Activated T-helper 1 cell treated with anti-CD3 and anti-CD28 coated beads, Interleukin-12 subunit alpha, Interleukin-12 subunit beta, Interleukin-2, Interleukin-4 antibody, amounts not matched to agents 30 ng/mL and 10 ng/mL and 1 ng/mL, durations not matched to agents 14 hours and 24 hours and 36 hours (primary cell): ENCODE data around the gene MLXIPL. TPM values are rescaled to one million over a fixed set of nuclear protein-coding genes. Genes with fewer than 3 reads are reported as not detected.
A peak's percentile ranks its signal among the peaks of the same experiment; 100 is the strongest.
"Not testable (repeated sequence)": the region's sequence is repeated elsewhere in the genome, so short reads cannot be mapped to it uniquely, and the experiment has no call there.

ENCODE experiments used
- DNase-seq: peaks from one replicate; pipeline ENCODE4 v3.0.0; 2021; ENCODE audit warnings: low spot score
- H3K27ac Mint-ChIP-seq: one replicate; pipeline ENCODE4 v1.8.0; 2021; ENCODE audit warnings: mild to moderate bottlenecking, mixed read lengths
- H3K27me3 Mint-ChIP-seq: one replicate; pipeline ENCODE4 v1.8.0; 2022; ENCODE audit warnings: mild to moderate bottlenecking, moderate library complexity, mixed read lengths; ENCODE audit not compliant: insufficient read depth
- H3K36me3 Mint-ChIP-seq: one replicate; pipeline ENCODE4 v1.8.0; 2021; ENCODE audit warnings: low read depth, mixed read lengths
- H3K4me1 Mint-ChIP-seq: one replicate; pipeline ENCODE4 v1.8.0; 2021; ENCODE audit warnings: low read depth, mixed read lengths
- H3K4me3 Mint-ChIP-seq: one replicate; pipeline ENCODE4 v1.8.0; 2021; ENCODE audit warnings: mild to moderate bottlenecking, moderate library complexity, mixed read lengths
- H3K9me3 Mint-ChIP-seq: one replicate; pipeline ENCODE4 v1.8.0; 2021; ENCODE audit warnings: mixed read lengths
- intact Hi-C: fragments of 100-400 bp; cut with micrococcal nuclease; formaldehyde crosslinking; loops from one replicate; pipeline ENCODE4 v1.15.1; 2024
- total RNA-seq: library from RNA; stranded (reverse); gene quantifications from 2 replicates; pipeline ENCODE4 v1.2.3, GENCODE V29; 2022

MLXIPL gene
- total RNA-seq, 1 donor from 2014 or later, result not detected

- Mint-ChIP-seq H3K4me1 (peaks cover 35% of the 10 kb centered on the region), H3K27ac (peak overlapping the region; percentile 3), H3K36me3 (peaks cover 2% of the 10 kb centered on the region), H3K9me3 (no peaks in the 10 kb centered on the region), H3K27me3 (peaks cover 8% of the 10 kb centered on the region), H3K4me3 (peak overlapping the region; percentile 22)
- DNase-seq, result no peak
- intact Hi-C loops, result no loop called here
Measured at GRCh38 chr7:73560109-73560835, 64.0 kb downstream of the MLXIPL start.

DNA sequence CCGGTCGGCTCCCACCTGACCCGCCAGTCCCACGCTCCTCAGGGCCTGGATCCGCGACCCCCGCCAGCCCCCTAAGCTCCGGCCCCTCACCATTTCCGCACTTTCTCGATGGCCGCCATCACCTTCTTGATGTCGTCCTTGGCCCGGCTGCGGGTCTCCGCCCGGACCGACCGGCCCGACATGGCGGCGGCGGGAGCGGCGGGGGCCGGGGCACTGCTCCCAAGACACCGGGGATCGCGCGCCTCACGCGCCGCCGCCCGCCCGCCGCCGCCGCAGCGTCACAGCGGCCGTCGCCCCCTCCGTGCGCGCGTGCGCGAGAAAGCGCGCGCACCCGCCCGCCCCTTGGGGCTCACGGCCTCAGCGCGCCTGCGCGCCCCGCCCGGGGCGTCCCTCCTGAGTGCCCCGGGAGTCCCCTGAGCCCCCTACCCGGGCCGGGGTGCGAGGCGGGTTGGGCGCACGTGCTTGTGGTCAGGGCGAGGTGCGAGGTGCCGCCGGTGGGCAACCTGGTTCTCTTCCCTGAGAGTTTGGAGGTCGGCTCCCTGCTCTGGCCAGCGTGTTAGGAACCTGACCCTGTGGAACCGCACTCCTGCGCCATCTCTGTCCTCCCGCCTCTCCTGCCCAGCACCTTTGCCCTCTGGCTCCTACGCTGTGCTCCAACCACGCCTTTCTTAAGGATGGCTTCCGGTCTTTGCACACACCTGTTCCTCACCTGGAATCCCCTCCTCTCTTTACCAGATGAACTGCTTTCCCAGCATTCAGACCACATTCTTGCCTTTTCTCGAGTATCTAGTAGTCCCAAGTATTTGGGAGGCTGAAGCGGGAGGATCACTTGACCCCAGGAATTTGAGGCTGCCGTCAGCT, 66.7 kb downstream of the MLXIPL start, which contains the start of gene BCL7B:
TSS of gene BCL7B (minus strand) at position 294 of the 861 bp plus-strand sequence. CDS start at position 182, 112 bp downstream.
- Mint-ChIP-seq H3K4me1 (peaks cover 38% of the 10 kb centered on the region), H3K27me3 (peaks cover 8% of the 10 kb centered on the region), H3K36me3 (peaks cover 9% of the 10 kb centered on the region), H3K4me3 (peak within 1 kb of the TSS; percentile 95), H3K9me3 (no peaks in the 10 kb centered on the region), H3K27ac (peak within 1 kb of the TSS; percentile 98)
- DNase-seq, result peak; percentile 81
- intact Hi-C loops, result loop anchor here (1.0 to 5.0 kb wide), 7 partner anchors 21 to 181 kb away; partner anchors contain the start of genes ABHD11, BAZ1B, BUD23 and DNAJC30

GRCh38 chr7:73557108-73557396, 67.3 kb downstream of the MLXIPL start:
- Mint-ChIP-seq H3K4me1 (peaks cover 38% of the 10 kb centered on the region), H3K4me3 (peak overlapping the region; percentile 94), H3K27me3 (peaks cover 8% of the 10 kb centered on the region), H3K9me3 (no peaks in the 10 kb centered on the region), H3K27ac (peak overlapping the region; percentile 79), H3K36me3 (peaks cover 11% of the 10 kb centered on the region)
- intact Hi-C loops, result loop anchor here (1.0 to 5.0 kb wide), 7 partner anchors 21 to 181 kb away; partner anchors contain the start of genes ABHD11, BAZ1B, BUD23 and DNAJC30
- DNase-seq, result peak; percentile 92

- Mint-ChIP-seq H3K4me3 (peak overlapping the region; percentile 94), H3K27me3 (peaks cover 8% of the 10 kb centered on the region), H3K27ac (peak overlapping the region; percentile 51), H3K9me3 (no peaks in the 10 kb centered on the region), H3K36me3 (peaks cover 12% of the 10 kb centered on the region), H3K4me1 (peaks cover 38% of the 10 kb centered on the region)
- no peak for DNase-seq
- intact Hi-C loops, result loop anchor here (1.0 to 5.0 kb wide), 7 partner anchors 22 to 182 kb away; partner anchors contain the start of genes ABHD11, BAZ1B, BUD23 and DNAJC30
Measured at GRCh38 chr7:73556208-73557107, 67.9 kb downstream of the MLXIPL start.

- peak overlapping the region; percentile 18 for H3K27ac Mint-ChIP-seq
- peaks cover 5% of the 10 kb centered on the region for H3K27me3 Mint-ChIP-seq
- peaks cover 35% of the 10 kb centered on the region for H3K4me1 Mint-ChIP-seq
- peak overlapping the region; percentile 94 for H3K4me3 Mint-ChIP-seq
- no peak for DNase-seq
- no peaks in the 10 kb centered on the region for H3K9me3 Mint-ChIP-seq
- intact Hi-C loops, result loop anchor here (5.0 kb wide), 1 partner anchor 103 kb away; no protein-coding TSS in a partner anchor
- peaks cover 16% of the 10 kb centered on the region for H3K36me3 Mint-ChIP-seq
Measured at GRCh38 chr7:73555411-73555982, 68.8 kb downstream of the MLXIPL start.

DNA sequence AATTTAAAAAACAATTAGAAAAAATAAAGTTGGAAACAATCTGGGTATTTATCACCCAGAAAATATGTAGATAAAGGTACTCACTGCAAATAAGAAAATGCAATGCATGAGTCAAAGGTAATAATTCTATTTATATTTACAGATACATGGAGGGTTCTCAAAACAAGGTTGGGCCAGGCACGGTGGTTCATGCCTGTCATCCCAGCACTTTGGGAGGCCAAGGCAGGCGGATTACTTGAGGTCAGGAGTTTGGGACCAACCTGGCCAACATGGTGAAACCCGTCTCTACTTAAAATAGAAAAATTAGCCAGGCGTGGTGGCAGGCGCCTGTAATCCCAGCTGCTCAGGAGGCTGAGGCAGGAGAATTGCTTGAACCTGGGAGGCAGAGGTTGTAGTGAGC, 74.2 kb downstream of the MLXIPL start:
- H3K27me3 Mint-ChIP-seq, intact Hi-C loops, H3K27ac Mint-ChIP-seq, H3K4me3 Mint-ChIP-seq, H3K9me3 Mint-ChIP-seq, DNase-seq: not testable (repeated sequence)
- H3K36me3 Mint-ChIP-seq, result peaks cover 26% of the 10 kb centered on the region
- H3K4me1 Mint-ChIP-seq, result peaks cover 10% of the 10 kb centered on the region

- H3K9me3 Mint-ChIP-seq, result no peaks in the 10 kb centered on the region
- H3K4me1 Mint-ChIP-seq, result peaks cover 10% of the 10 kb centered on the region
- intact Hi-C loops, result no loop called here
- H3K27ac Mint-ChIP-seq, result peak overlapping the region; percentile 26
- H3K4me3 Mint-ChIP-seq, result no peak overlapping the region
- no peak for DNase-seq
- H3K27me3 Mint-ChIP-seq, result no peaks in the 10 kb centered on the region
- H3K36me3 Mint-ChIP-seq, result peaks cover 23% of the 10 kb centered on the region
Measured at GRCh38 chr7:73549176-73549575, 75.1 kb downstream of the MLXIPL start.

DNA sequence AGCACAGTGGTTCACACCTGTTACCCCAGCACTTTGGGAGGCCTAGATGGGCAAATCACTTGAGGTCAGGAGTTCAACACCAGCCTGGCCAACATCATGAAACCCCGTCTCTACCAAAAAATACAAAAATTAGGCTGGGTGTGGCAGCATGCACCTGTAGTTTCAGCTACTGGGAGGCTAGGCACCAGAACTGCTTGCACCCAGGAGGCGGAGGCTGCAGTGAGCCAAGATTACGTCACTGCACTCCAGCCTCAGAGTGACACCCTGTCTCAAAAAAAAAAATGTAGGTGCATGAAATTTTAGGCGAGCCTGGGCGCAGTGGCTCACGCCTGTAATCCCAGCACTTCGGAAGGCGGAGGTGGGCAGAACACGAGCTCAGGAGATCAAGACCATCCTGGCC, 76.5 kb downstream of the MLXIPL start:
- H3K27me3 Mint-ChIP-seq, result no peaks in the 10 kb centered on the region
- intact Hi-C loops, result no loop called here
- peaks cover 11% of the 10 kb centered on the region for H3K4me1 Mint-ChIP-seq
- H3K4me3 Mint-ChIP-seq, result no peak overlapping the region
- DNase-seq, result no peak
- peaks cover 25% of the 10 kb centered on the region for H3K36me3 Mint-ChIP-seq
- no peaks in the 10 kb centered on the region for H3K9me3 Mint-ChIP-seq
- no peak overlapping the region for H3K27ac Mint-ChIP-seq

GRCh38 chr7:73544678-73545077, 79.6 kb downstream of the MLXIPL start:
- no peak overlapping the region for H3K4me3 Mint-ChIP-seq
- no peaks in the 10 kb centered on the region for H3K27me3 Mint-ChIP-seq
- H3K36me3 Mint-ChIP-seq, result peaks cover 32% of the 10 kb centered on the region
- peaks cover 11% of the 10 kb centered on the region for H3K4me1 Mint-ChIP-seq
- intact Hi-C loops, result no loop called here
- no peak for DNase-seq
- H3K27ac Mint-ChIP-seq, result no peak overlapping the region
- H3K9me3 Mint-ChIP-seq, result no peaks in the 10 kb centered on the region

Other genes with a start within 250 kb of the MLXIPL start
- gene FZD9, start 190.7 kb downstream of the MLXIPL start, total RNA-seq, result 0.54 and 0.67 TPM in 2 replicates
- gene BAZ1B, start 102.2 kb downstream of the MLXIPL start, total RNA-seq, result 110 and 111 TPM in 2 replicates
- gene BCL7B, start 66.8 kb downstream of the MLXIPL start, total RNA-seq, result 80.6 and 86.0 TPM in 2 replicates
- gene TBL2, start 45.9 kb downstream of the MLXIPL start, total RNA-seq, result 46.5 and 48.2 TPM in 2 replicates
- 0.18 and 0.34 TPM in 2 replicates for gene VPS37D, start 43.3 kb upstream of the MLXIPL start, total RNA-seq
- gene DNAJC30, start 58.9 kb upstream of the MLXIPL start, total RNA-seq, result 11.2 and 11.6 TPM in 2 replicates
- 128 and 138 TPM in 2 replicates for gene BUD23, start 59.1 kb upstream of the MLXIPL start, total RNA-seq
- 24.9 and 26.7 TPM in 2 replicates for gene STX1A, start 95.1 kb upstream of the MLXIPL start, total RNA-seq
- 18.9 and 24.3 TPM in 2 replicates for gene ABHD11, start 114.3 kb upstream of the MLXIPL start, total RNA-seq
- gene CLDN3, start 145.7 kb upstream of the MLXIPL start, total RNA-seq, result not detected in 2 replicates
- gene CLDN4, start 206.5 kb upstream of the MLXIPL start, total RNA-seq, result not detected in 2 replicates
- gene METTL27, start 218.0 kb upstream of the MLXIPL start, total RNA-seq, result 1.2 and 1.8 TPM in 2 replicates
- gene TMEM270, start 236.6 kb upstream of the MLXIPL start, total RNA-seq, result not detected in 2 replicates